Measurements from ENCODE around the gene NUFIP1.

Gene NUFIP1

DNA sequence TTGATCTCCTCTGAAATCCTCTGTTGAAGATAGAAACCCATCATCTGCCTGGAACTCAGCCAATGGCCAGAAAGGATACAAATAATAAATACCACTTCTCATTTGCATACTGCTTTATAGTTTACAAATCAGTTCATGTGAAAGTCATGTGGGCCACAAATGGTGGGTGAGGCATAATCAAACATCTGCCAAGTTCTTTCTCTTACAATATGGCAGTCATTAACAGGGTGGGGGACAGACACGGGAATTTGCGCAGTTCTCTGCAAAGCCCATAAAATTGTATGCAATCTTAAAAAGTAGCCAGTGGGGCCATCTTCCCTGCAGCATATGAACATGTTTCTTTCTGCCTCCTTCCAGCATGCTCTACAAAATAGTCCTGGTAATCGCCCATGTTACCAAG, 59.6 kb downstream of the NUFIP1 start:
- no peak for DNase-seq
- Histone ChIP-seq H3K4me3 (ENCODE audit: low read length) (no peak overlapping the region), H3K79me2 (ENCODE audit: low read length) (no peaks in the 10 kb centered on the region), H4K20me1 (ENCODE audit: insufficient read depth, low read length) (no peaks in the 10 kb centered on the region), H3K36me3 (replicated peaks; ENCODE audit: insufficient read depth, low read length) (no peaks in the 10 kb centered on the region), H3K9ac (ENCODE audit: low read length) (no peak overlapping the region), H2AFZ (ENCODE audit: low read length) (no peak overlapping the region), H3K27ac (ENCODE audit: low read length) (no peak overlapping the region), H3F3A (ENCODE audit: insufficient read depth, low read length) (no peaks in the 10 kb centered on the region), H3K27me3 (replicated peaks; ENCODE audit: insufficient read depth, low read length) (no peaks in the 10 kb centered on the region), H3K4me1 (ENCODE audit: low read length) (no peaks in the 10 kb centered on the region), H3K9me3 (replicated peaks; ENCODE audit: insufficient read depth, low read length) (no peaks in the 10 kb centered on the region), H3K9me2 (replicated peaks; ENCODE audit: insufficient read depth, low read length) (no peaks in the 10 kb centered on the region), H3K4me2 (ENCODE audit: low read depth, low read length) (no peak overlapping the region)
- TF ChIP-seq, protein P1, sequence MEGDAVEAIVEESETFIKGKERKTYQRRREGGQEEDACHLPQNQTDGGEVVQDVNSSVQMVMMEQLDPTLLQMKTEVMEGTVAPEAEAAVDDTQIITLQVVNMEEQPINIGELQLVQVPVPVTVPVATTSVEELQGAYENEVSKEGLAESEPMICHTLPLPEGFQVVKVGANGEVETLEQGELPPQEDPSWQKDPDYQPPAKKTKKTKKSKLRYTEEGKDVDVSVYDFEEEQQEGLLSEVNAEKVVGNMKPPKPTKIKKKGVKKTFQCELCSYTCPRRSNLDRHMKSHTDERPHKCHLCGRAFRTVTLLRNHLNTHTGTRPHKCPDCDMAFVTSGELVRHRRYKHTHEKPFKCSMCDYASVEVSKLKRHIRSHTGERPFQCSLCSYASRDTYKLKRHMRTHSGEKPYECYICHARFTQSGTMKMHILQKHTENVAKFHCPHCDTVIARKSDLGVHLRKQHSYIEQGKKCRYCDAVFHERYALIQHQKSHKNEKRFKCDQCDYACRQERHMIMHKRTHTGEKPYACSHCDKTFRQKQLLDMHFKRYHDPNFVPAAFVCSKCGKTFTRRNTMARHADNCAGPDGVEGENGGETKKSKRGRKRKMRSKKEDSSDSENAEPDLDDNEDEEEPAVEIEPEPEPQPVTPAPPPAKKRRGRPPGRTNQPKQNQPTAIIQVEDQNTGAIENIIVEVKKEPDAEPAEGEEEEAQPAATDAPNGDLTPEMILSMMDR (IDR thresholded peaks at IDR 0.05; ENCODE audit: low read length) = no peak
- no peak for TF ChIP-seq EZH2 (optimal IDR thresholded peaks at IDR 0.05; ENCODE audit: low read depth, low read length)
- no peak for TF ChIP-seq EZH2phosphoT487 (IDR thresholded peaks at IDR 0.05; ENCODE audit: low read length)

DNA sequence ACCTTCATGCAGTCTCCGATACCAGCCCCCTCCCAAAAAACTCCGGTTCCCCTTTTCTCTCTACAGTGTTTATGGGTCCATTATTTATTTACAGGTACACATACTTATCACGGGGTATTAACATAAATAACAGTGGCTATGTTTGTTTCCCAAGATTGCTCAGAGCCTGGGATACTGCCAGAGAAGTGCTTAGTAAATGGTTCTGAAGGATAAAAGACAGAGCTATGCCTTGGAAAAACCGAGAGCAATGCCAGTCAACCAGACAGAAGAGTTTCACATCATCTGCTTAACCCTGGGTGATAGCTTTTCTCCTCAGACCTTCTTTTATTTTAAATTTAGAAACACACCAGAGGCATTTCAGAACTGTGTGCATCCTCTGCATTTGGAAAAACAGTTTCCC, 61.3 kb downstream of the NUFIP1 start:
- Histone ChIP-seq H3K27me3 (replicated peaks; ENCODE audit: insufficient read depth, low read length) (no peaks in the 10 kb centered on the region), H3K36me3 (replicated peaks; ENCODE audit: insufficient read depth, low read length) (no peaks in the 10 kb centered on the region), H4K20me1 (ENCODE audit: insufficient read depth, low read length) (no peaks in the 10 kb centered on the region), H3K9ac (ENCODE audit: low read length) (no peak overlapping the region), H3K4me3 (ENCODE audit: low read length) (no peak overlapping the region), H2AFZ (ENCODE audit: low read length) (no peak overlapping the region), H3K79me2 (ENCODE audit: low read length) (no peaks in the 10 kb centered on the region), H3K4me1 (ENCODE audit: low read length) (no peaks in the 10 kb centered on the region), H3K9me3 (replicated peaks; ENCODE audit: insufficient read depth, low read length) (no peaks in the 10 kb centered on the region), H3K4me2 (ENCODE audit: low read depth, low read length) (no peak overlapping the region), H3F3A (ENCODE audit: insufficient read depth, low read length) (no peaks in the 10 kb centered on the region), H3K27ac (ENCODE audit: low read length) (no peak overlapping the region), H3K9me2 (replicated peaks; ENCODE audit: insufficient read depth, low read length) (no peaks in the 10 kb centered on the region)
- TF ChIP-seq, protein P1 (IDR thresholded peaks at IDR 0.05; ENCODE audit: low read length) = no peak
- TF ChIP-seq EZH2 (optimal IDR thresholded peaks at IDR 0.05; ENCODE audit: low read depth, low read length) (no peak), EZH2phosphoT487 (IDR thresholded peaks at IDR 0.05; ENCODE audit: low read length) (no peak)
- no peak for DNase-seq

DNA sequence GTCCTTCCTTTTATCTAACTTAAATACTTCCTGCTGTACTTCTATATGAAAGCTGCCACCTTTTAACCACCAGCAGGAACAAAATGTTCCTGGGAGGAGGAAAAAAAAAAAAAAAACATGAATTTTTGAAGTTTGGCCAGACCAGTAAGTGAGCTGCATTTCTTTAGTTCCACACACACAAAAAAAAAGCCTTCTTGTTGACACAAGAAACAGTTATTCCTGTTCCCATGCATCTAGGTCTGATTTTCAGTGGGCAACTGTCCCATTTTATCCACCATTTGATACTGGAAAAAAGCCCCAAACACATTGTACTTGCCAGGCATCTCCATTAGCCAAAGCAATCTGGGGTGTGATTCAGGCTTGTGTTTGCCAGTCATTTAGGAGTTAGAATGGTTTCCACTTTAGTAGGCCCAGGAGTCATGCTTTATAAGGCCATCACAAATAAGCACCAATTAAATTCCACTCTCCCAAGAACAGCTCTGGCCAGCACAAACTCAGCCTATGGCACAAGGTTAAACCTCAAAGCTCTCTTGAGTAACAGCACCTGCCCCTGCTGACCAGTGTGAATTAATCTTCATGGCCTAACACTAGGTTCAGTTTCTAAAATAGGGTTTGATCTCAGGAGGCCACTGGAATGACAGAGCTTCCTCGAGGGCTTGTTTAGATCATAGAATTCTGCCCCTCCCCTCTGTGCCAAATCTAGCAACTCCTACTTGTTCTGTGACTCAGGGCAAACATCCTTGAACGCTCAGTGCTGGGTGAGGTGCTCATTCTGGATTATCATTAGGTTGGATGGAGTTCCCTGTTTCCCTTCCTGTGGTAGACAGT, 67.1 kb downstream of the NUFIP1 start:
- TF ChIP-seq, protein P1 (IDR thresholded peaks at IDR 0.05; ENCODE audit: low read length) = no peak
- TF ChIP-seq EZH2phosphoT487 (IDR thresholded peaks at IDR 0.05; ENCODE audit: low read length) (no peak), EZH2 (optimal IDR thresholded peaks at IDR 0.05; ENCODE audit: low read depth, low read length) (no peak)
- DNase-seq = no peak
- H2AFZ ChIP-seq (ENCODE audit: low read length) = no peak overlapping the region
- no peaks in the 10 kb centered on the region for H3K27me3 ChIP-seq (replicated peaks; ENCODE audit: insufficient read depth, low read length)
- no peaks in the 10 kb centered on the region for H3K9me3 ChIP-seq (replicated peaks; ENCODE audit: insufficient read depth, low read length)
- no peak overlapping the region for H3K4me3 ChIP-seq (ENCODE audit: low read length)
- no peaks in the 10 kb centered on the region for H3K36me3 ChIP-seq (replicated peaks; ENCODE audit: insufficient read depth, low read length)
- H3F3A ChIP-seq (ENCODE audit: insufficient read depth, low read length) = peaks cover 14% of the 10 kb centered on the region
- no peak overlapping the region for H3K27ac ChIP-seq (ENCODE audit: low read length)
- H3K9me2 ChIP-seq (replicated peaks; ENCODE audit: insufficient read depth, low read length) = no peaks in the 10 kb centered on the region
- H3K9ac ChIP-seq (ENCODE audit: low read length) = no peak overlapping the region
- no peaks in the 10 kb centered on the region for H3K79me2 ChIP-seq (ENCODE audit: low read length)
- H3K4me2 ChIP-seq (ENCODE audit: low read depth, low read length) = no peak overlapping the region
- no peaks in the 10 kb centered on the region for H4K20me1 ChIP-seq (ENCODE audit: insufficient read depth, low read length)
- H3K4me1 ChIP-seq (ENCODE audit: low read length) = no peaks in the 10 kb centered on the region
